BJ (cell line): ENCODE results near the gene MYNN. TPM values are rescaled to one million over a fixed set of nuclear protein-coding genes. Genes with fewer than 3 reads are reported as not detected.
A peak's percentile ranks its signal among the peaks of the same experiment; 100 is the strongest.

ENCODE experiments used
- CTCF ChIA-PET: fragments of 350-600 bp; formaldehyde crosslinking; extraction: SDS; loops from one replicate; lab custom pipeline; 2021; ENCODE audit warnings: antibody characterized with exemption, inconsistent platforms; lab: Yijun Ruan, JAX
- POLR2A ChIA-PET: fragments of 300-600 bp; sonication (Branson Sonifier 250); formaldehyde crosslinking; extraction: SDS; loops from one replicate; lab custom pipeline; 2021; ENCODE audit warnings: antibody characterized with exemption; lab: Charles Lee
- DNase-seq: peaks from one replicate; pipeline ENCODE4 v3.0.0-alpha.2; 2011; ENCODE audit warnings: low read depth
- H3K27me3 ChIP-seq: 2 replicates; pipeline ENCODE4 v1.6.0; 2011; ENCODE audit warnings: low read length; ENCODE audit not compliant: control insufficient read depth, insufficient read depth
- H3K36me3 ChIP-seq: 2 replicates; pipeline ENCODE4 v1.5.1; 2011; ENCODE audit warnings: low read length; ENCODE audit not compliant: control insufficient read depth, insufficient read depth
- H3K4me3 ChIP-seq: 2 replicates; pipeline ENCODE4 v1.5.1; 2011; ENCODE audit warnings: low read depth, mild to moderate bottlenecking, control low read depth, low read length
- polyA plus RNA-seq: library from polyadenylated mRNA; depleted of rRNA; stranded (reverse); fragments of >200 nt; gene quantifications from 2 replicates; pipeline ENCODE4 v1.2.3, GENCODE V29; 2011
- TF ChIP-seq, protein P1 (sequence below): IDR thresholded peaks from 2 replicates; pipeline ENCODE4 v1.5.1; 2011; ENCODE audit warnings: low read depth, mild to moderate bottlenecking, control low read depth, inconsistent platforms, low read length, moderate library complexity; ENCODE audit not compliant: insufficient read depth

The MYNN gene
- polyA plus RNA-seq, 1 experiment: 10.1 TPM

DNA sequence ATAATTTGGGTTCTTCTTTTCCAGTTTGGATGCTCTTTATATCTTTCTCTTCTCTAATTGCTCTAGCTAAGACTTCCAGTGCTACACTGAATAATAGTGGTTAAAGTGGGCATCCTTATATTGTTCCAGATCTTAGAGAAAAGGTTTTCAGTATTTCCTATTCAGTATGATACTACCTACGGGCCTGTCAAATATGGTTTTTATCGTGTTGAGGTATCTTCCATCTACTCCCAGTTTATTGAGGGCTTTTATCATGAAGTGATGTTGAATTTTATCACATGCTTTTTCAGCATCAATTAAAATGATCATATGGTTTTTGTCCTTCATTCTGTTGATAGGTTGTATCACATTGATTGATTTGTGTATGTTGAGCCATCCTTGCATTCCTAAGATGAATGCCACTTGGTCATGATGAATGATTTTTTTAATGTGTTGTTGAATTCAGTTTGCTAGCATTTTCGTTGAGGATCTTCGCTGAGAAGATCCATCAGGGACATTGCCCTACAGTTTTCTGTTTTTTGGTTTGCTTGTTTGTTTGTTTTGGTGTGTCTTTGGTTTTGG, 42.5 kb downstream of the MYNN start:
- ChIA-PET POLR2A (no interaction called here), CTCF (no interaction called here)
- Histone ChIP-seq H3K36me3 (no peaks in the 10 kb centered on the region), H3K4me3 (no peak overlapping the region), H3K27me3 (no peaks in the 10 kb centered on the region)
- TF ChIP-seq, protein P1, sequence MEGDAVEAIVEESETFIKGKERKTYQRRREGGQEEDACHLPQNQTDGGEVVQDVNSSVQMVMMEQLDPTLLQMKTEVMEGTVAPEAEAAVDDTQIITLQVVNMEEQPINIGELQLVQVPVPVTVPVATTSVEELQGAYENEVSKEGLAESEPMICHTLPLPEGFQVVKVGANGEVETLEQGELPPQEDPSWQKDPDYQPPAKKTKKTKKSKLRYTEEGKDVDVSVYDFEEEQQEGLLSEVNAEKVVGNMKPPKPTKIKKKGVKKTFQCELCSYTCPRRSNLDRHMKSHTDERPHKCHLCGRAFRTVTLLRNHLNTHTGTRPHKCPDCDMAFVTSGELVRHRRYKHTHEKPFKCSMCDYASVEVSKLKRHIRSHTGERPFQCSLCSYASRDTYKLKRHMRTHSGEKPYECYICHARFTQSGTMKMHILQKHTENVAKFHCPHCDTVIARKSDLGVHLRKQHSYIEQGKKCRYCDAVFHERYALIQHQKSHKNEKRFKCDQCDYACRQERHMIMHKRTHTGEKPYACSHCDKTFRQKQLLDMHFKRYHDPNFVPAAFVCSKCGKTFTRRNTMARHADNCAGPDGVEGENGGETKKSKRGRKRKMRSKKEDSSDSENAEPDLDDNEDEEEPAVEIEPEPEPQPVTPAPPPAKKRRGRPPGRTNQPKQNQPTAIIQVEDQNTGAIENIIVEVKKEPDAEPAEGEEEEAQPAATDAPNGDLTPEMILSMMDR: no peak
- no peak for DNase-seq

DNA sequence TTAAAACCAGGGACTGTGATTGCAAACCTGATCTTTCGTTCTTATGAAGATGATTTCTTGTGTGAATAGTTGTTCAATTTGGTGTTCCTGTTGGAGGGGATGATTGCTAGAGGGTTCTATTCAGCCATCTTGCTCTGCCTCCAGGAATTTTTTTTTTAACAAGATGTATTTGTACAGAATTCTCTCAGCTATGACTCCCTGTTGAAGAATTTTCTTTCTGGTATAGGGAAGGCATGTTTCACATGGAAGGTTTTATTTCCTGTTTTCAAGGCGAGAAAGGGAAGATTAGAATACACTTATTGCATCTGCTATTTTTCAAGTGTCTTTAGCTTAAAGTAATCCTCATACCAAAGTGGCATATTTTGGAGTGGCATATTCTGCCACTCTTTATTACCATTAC, 45.1 kb downstream of the MYNN start:
- ChIA-PET POLR2A (no interaction called here), CTCF (interaction anchor here (0.7 kb wide), 1 partner anchor 1395 kb away, joined by 3 read pairs; no protein-coding TSS in a partner anchor)
- Histone ChIP-seq H3K27me3 (no peaks in the 10 kb centered on the region), H3K36me3 (no peaks in the 10 kb centered on the region), H3K4me3 (no peak overlapping the region)
- TF ChIP-seq, protein P1: no peak
- peak; percentile 5 for DNase-seq

DNA sequence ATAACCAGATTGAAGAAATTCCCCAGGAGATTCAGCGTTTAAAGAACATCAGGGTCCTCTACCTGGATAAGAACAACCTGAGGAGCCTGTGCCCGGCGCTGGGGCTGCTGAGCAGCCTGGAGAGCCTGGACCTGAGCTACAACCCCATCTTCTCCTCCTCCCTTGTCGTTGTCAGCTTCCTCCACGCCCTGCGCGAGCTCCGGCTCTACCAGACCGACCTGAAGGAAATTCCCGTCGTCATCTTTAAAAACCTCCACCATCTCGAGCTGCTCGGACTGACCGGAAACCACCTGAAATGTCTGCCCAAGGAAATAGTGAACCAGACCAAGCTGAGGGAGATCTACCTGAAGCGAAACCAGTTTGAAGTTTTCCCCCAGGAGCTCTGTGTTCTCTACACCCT, 48.9 kb downstream of the MYNN start:
- Histone ChIP-seq H3K27me3 (no peaks in the 10 kb centered on the region), H3K4me3 (no peak overlapping the region), H3K36me3 (no peaks in the 10 kb centered on the region)
- POLR2A ChIA-PET: no interaction called here
- DNase-seq: no peak
- CTCF ChIA-PET: interaction anchor here (1.5 kb wide), 1 partner anchor 10 kb away, joined by 3 read pairs; no protein-coding TSS in a partner anchor
- TF ChIP-seq, protein P1: no peak

DNA sequence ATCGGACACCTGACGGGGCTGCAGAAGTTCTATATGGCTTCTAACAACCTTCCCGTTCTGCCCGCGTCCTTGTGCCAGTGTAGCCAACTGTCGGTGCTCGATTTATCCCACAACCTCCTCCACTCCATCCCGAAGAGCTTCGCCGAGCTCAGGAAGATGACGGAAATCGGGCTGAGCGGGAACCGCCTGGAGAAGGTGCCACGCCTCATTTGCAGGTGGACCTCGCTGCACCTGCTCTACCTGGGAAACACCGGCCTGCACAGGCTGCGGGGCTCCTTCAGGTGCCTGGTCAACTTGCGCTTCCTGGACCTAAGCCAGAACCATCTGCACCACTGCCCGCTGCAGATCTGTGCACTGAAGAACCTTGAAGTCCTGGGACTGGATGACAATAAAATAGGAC, 49.3 kb downstream of the MYNN start:
- TF ChIP-seq, protein P1: no peak
- Histone ChIP-seq H3K27me3 (no peaks in the 10 kb centered on the region), H3K36me3 (no peaks in the 10 kb centered on the region), H3K4me3 (no peak overlapping the region)
- DNase-seq: no peak
- ChIA-PET CTCF (interaction anchor here (1.5 kb wide), 1 partner anchor 10 kb away, joined by 3 read pairs; no protein-coding TSS in a partner anchor), POLR2A (no interaction called here)

DNA sequence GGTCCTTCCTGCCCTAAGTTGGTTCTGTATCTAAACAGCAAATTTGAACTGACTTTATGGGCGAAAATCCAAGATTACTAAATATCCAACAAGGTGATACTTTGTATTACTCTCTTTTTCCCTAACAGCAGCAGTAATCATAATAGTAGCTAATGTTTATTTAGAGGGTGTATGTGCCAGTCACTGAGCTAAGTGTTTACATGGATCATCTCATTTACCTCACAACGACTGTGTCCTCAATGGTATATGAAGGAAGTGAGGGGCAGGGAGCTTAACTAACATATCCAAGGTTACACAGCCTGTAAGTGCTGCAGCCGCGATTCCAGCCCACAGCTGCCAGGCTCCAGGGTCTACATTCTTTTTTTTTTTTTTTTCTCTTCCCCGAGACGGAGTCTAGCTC, 49.8 kb downstream of the MYNN start:
- no peaks in the 10 kb centered on the region for H3K27me3 ChIP-seq
- POLR2A ChIA-PET: no interaction called here
- TF ChIP-seq, protein P1: no peak
- no peak overlapping the region for H3K4me3 ChIP-seq
- CTCF ChIA-PET: no interaction called here
- no peak for DNase-seq
- no peaks in the 10 kb centered on the region for H3K36me3 ChIP-seq
